Activated T-helper 1 cell treated with Interleukin-2 at 50 U/mL for 16 hours (primary cell): ENCODE measurements around the gene CAST.

Source experiments
- DNase-seq: peaks from one replicate; pipeline ENCODE4 v3.0.0-alpha.2; 2020; ENCODE audit warnings: low read depth

Gene CAST

GRCh38 chr5:96745844-96746531 is 83.8 kb downstream of the CAST start:
- no peak for DNase-seq

GRCh38 chr5:96747720-96748119 is 85.5 kb downstream of the CAST start:
- DNase-seq, result no peak

- DNase-seq, result no peak
These were observed 88.1 kb downstream of the CAST start for GRCh38 chr5:96750110-96750822.

GRCh38 chr5:96751203-96752169 is 89.3 kb downstream of the CAST start:
- DNase-seq, result no peak

- no peak for DNase-seq
These were observed 90.3 kb downstream of the CAST start for GRCh38 chr5:96752341-96753016.

GRCh38 chr5:96753017-96753397 is 90.8 kb downstream of the CAST start:
- DNase-seq, result no peak

- DNase-seq, result no peak
These were observed 91.7 kb downstream of the CAST start for GRCh38 chr5:96753848-96754247.

GRCh38 chr5:96755851-96756250 is 93.7 kb downstream of the CAST start:
- DNase-seq, result no peak

- no peak for DNase-seq
These were observed 94.8 kb downstream of the CAST start for GRCh38 chr5:96756985-96757384.

- no peak for DNase-seq
These were observed 96.4 kb downstream of the CAST start for GRCh38 chr5:96758621-96759020.

GRCh38 chr5:96761618-96762017 is 99.4 kb downstream of the CAST start:
- no peak for DNase-seq

- no peak for DNase-seq
These were observed 100.8 kb downstream of the CAST start for GRCh38 chr5:96763026-96763425.

GRCh38 chr5:96765043-96765442 is 102.9 kb downstream of the CAST start:
- no peak for DNase-seq

- no peak for DNase-seq
These were observed 106.6 kb downstream of the CAST start for GRCh38 chr5:96768708-96769251.

GRCh38 chr5:96771395-96771794 is 109.2 kb downstream of the CAST start:
- no peak for DNase-seq

GRCh38 chr5:96772111-96772510 is 109.9 kb downstream of the CAST start:
- no peak for DNase-seq

- DNase-seq, result no peak
These were observed 110.4 kb downstream of the CAST start for GRCh38 chr5:96772542-96772941.

- DNase-seq, result no peak
These were observed 112.9 kb downstream of the CAST start for GRCh38 chr5:96775050-96775449.

GRCh38 chr5:96775689-96776088 is 113.5 kb downstream of the CAST start:
- DNase-seq, result no peak

GRCh38 chr5:96776621-96777020 is 114.4 kb downstream of the CAST start:
- no peak for DNase-seq

- no peak for DNase-seq
These were observed 116.2 kb downstream of the CAST start for GRCh38 chr5:96778409-96778808.

GRCh38 chr5:96780626-96781025 is 118.5 kb downstream of the CAST start:
- DNase-seq, result no peak
